ENCODE data around the gene BBC3.

- TF ChIP-seq CTCF (optimal IDR thresholded peaks at IDR 0.05 in 1 of 3, IDR thresholded peaks at IDR 0.05 in 1 of 3, conservative IDR thresholded peaks at IDR 0.05 in 1 of 3; ENCODE audit: extremely low read depth in 1 of 3, insufficient read depth in 2 of 3, low read length in 3 of 3) (no peak), EZH2 (IDR thresholded peaks at IDR 0.05; ENCODE audit: low read length) (no peak)
Observed at GRCh38 chr19:47272448-47273312, 41.7 kb upstream of the BBC3 start.
